KMS-11 (cell line): ENCODE results near the gene RAB8B.

Experiments used
- H2AFZ ChIP-seq: fragments of 200-600 bp; sonication (generic); 2 replicates; pipeline ENCODE4 v1.6.1; 2016; ENCODE audit warnings: antibody characterized with exemption, mixed run types, low read depth
- H3K27ac ChIP-seq: fragments of 200-600 bp; sonication (generic); 2 replicates; pipeline ENCODE4 v1.6.1; 2016; ENCODE audit warnings: mild to moderate bottlenecking, mixed run types
- H3K27me3 ChIP-seq: fragments of 200-600 bp; sonication (generic); 2 replicates; pipeline ENCODE4 v1.6.1; 2017; ENCODE audit warnings: mild to moderate bottlenecking, low read depth, mixed run types, moderate library complexity; ENCODE audit not compliant: insufficient read depth
- H3K36me3 ChIP-seq: fragments of 200-600 bp; sonication (generic); 2 replicates; pipeline ENCODE4 v1.6.1; 2017; ENCODE audit warnings: mild to moderate bottlenecking, mixed run types; ENCODE audit not compliant: insufficient read depth
- H3K4me1 ChIP-seq: fragments of 200-600 bp; sonication (generic); 2 replicates; pipeline ENCODE4 v1.6.1; 2016; ENCODE audit warnings: mild to moderate bottlenecking, low read depth, mixed run types; ENCODE audit not compliant: poor library complexity, severe bottlenecking
- H3K4me2 ChIP-seq: fragments of 200-600 bp; sonication (generic); 2 replicates; pipeline ENCODE4 v1.7.0; 2016; ENCODE audit warnings: mild to moderate bottlenecking, mixed run types
- H3K4me3 ChIP-seq: fragments of 200-600 bp; sonication (generic); IDR thresholded peaks from 2 replicates; pipeline ENCODE4 v1.6.1; 2017; ENCODE audit warnings: low read depth, low read length, mixed read lengths; ENCODE audit not compliant: insufficient read depth
- H3K79me2 ChIP-seq: fragments of 200-600 bp; sonication (generic); 2 replicates; pipeline ENCODE4 v1.6.1; 2016; ENCODE audit warnings: low read depth, mixed run types; ENCODE audit not compliant: insufficient read depth
- H3K9ac ChIP-seq: fragments of 200-600 bp; sonication (generic); 2 replicates; pipeline ENCODE4 v1.6.1; 2016; ENCODE audit warnings: mild to moderate bottlenecking, mixed run types
- H4K20me1 ChIP-seq: fragments of 200-600 bp; sonication (generic); 2 replicates; pipeline ENCODE4 v1.6.1; 2016; ENCODE audit warnings: mild to moderate bottlenecking, mixed run types; ENCODE audit not compliant: insufficient read depth
- TF ChIP-seq, protein P1 (sequence below): fragments of 200-600 bp; sonication (generic); conservative IDR thresholded peaks from 2 replicates; pipeline ENCODE4 v1.6.1; 2017; ENCODE audit warnings: low read depth, mild to moderate bottlenecking, antibody characterized with exemption, low read length, moderate library complexity, mixed read lengths

Gene RAB8B

DNA sequence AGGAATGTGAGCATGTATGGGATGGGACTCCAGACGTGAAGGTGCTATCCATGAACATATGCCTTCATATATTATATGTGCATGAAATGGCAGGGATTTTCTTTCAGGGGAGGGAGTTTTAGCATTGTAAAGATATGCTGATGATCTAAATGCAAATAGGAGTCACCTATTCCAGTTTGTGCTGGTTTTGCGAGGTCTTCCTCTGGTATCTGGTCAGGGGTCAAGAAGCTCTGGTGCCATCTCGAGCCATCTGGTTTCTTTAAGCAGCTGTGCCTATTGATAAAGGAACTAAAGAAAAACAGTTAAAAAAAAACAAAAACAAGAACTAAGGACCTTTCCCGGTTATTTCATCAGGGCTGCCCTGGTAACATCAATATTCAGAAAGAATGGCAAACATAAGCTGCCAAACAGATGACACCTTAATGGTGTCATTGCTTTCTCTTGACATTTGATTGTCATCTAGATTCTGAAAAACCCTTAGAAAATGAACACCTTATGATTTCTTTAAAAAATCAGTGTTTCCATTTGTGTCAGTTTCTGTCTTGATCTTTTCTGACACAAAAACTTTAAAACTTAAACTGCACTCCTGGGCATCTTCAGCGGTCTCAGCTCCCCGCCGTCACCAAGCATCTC, 110.7 kb downstream of the RAB8B start:
- no peak overlapping the region for H2AFZ ChIP-seq
- H3K27ac ChIP-seq = no peak overlapping the region
- no peak overlapping the region for H3K4me2 ChIP-seq
- H3K4me3 ChIP-seq = no peak overlapping the region
- TF ChIP-seq, protein P1, sequence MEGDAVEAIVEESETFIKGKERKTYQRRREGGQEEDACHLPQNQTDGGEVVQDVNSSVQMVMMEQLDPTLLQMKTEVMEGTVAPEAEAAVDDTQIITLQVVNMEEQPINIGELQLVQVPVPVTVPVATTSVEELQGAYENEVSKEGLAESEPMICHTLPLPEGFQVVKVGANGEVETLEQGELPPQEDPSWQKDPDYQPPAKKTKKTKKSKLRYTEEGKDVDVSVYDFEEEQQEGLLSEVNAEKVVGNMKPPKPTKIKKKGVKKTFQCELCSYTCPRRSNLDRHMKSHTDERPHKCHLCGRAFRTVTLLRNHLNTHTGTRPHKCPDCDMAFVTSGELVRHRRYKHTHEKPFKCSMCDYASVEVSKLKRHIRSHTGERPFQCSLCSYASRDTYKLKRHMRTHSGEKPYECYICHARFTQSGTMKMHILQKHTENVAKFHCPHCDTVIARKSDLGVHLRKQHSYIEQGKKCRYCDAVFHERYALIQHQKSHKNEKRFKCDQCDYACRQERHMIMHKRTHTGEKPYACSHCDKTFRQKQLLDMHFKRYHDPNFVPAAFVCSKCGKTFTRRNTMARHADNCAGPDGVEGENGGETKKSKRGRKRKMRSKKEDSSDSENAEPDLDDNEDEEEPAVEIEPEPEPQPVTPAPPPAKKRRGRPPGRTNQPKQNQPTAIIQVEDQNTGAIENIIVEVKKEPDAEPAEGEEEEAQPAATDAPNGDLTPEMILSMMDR = no peak
- H3K36me3 ChIP-seq = no peaks in the 10 kb centered on the region
- no peaks in the 10 kb centered on the region for H3K27me3 ChIP-seq
- no peaks in the 10 kb centered on the region for H3K79me2 ChIP-seq
- H4K20me1 ChIP-seq = no peaks in the 10 kb centered on the region
- no peak overlapping the region for H3K9ac ChIP-seq
- no peaks in the 10 kb centered on the region for H3K4me1 ChIP-seq

DNA sequence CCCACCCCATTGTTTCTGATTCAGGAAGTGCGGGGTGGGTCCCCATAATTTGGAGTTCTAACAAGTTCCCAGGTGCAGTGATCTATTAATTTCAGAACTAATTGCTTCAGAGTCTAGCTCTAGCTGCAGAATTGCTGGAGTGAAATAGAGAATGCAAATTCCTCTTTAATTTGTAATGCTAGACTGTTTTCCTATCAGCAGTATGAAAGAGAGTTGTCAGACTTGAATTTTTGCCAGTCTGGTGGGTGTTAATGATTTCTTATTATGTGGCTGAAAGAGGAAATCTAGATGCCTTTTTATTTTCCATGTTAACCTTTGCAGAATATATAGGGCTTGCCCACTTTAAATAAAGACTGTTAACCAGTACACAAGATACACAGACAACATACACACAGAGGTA, 111.7 kb downstream of the RAB8B start:
- Histone ChIP-seq H3K9ac (no peak overlapping the region), H3K4me2 (no peak overlapping the region), H3K27ac (no peak overlapping the region), H4K20me1 (no peaks in the 10 kb centered on the region), H3K27me3 (no peaks in the 10 kb centered on the region), H2AFZ (no peak overlapping the region), H3K4me1 (no peaks in the 10 kb centered on the region), H3K79me2 (no peaks in the 10 kb centered on the region), H3K36me3 (no peaks in the 10 kb centered on the region), H3K4me3 (no peak overlapping the region)
- TF ChIP-seq, protein P1 = no peak

DNA sequence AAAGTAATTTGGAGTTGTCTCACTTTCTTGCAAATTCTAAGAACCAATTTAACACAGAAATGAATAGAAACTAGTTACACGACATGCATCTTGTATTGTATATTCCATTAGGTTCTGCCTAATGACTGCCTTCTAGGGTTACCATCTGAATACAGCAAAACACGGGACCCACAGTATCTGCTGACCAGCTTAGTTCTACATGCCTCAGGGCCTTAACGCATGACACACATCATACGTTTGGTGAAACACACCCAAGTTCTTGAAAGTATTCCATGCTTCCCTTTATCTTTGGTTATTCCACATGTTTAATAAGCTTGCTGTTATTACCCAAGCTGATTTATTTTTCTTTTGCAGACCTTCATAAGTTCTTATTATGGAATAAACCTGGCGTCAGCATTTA, 115.9 kb downstream of the RAB8B start:
- H4K20me1 ChIP-seq = no peaks in the 10 kb centered on the region
- H3K4me3 ChIP-seq = no peak overlapping the region
- H3K4me2 ChIP-seq = no peak overlapping the region
- H3K79me2 ChIP-seq = no peaks in the 10 kb centered on the region
- H3K36me3 ChIP-seq = no peaks in the 10 kb centered on the region
- no peak overlapping the region for H3K9ac ChIP-seq
- TF ChIP-seq, protein P1 = no peak
- H3K4me1 ChIP-seq = no peaks in the 10 kb centered on the region
- no peak overlapping the region for H3K27ac ChIP-seq
- H3K27me3 ChIP-seq = no peaks in the 10 kb centered on the region
- H2AFZ ChIP-seq = no peak overlapping the region

DNA sequence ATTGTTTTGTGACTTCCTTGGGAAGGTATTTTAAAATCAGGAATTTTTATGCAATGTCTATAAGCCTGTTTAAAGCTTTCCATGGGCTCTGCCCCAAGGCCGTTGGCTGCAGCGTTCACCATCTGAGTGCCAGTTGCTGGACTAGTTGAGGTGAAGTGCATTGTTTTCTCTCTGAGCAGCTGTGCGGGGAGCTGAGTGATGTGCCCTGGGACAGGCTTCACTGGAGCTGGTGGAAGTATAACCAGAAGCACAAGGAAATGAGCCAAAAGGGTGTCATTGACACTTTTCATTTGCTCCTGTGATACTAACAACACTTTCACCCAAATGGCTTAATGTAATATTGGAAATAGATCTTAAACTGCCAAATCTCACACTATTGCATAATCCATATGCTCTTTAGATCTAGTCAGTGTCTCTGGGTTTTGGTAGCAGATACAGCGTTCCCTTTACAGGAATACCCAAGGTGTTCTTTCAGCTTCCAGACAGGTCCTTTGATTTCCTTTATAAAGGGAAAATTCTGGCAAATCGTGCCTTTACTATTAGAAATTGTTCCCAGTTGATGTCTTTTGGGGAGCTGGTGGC, 117.2 kb downstream of the RAB8B start:
- no peaks in the 10 kb centered on the region for H3K36me3 ChIP-seq
- TF ChIP-seq, protein P1 = no peak
- H3K4me3 ChIP-seq = no peak overlapping the region

More for the DNA sequence above, 117.2 kb downstream of the RAB8B start:
- Histone ChIP-seq H3K9ac (no peak overlapping the region), H2AFZ (no peak overlapping the region), H3K27ac (no peak overlapping the region), H3K27me3 (no peaks in the 10 kb centered on the region), H3K4me2 (no peak overlapping the region), H3K79me2 (no peaks in the 10 kb centered on the region), H4K20me1 (no peaks in the 10 kb centered on the region), H3K4me1 (no peaks in the 10 kb centered on the region)
